ENCODE data around the gene METTL27. TPM values are rescaled to one million over a fixed set of nuclear protein-coding genes. Genes with fewer than 3 reads are reported as not detected.

METTL27 gene
- polyA plus RNA-seq, 1 donor from 2014 or later, result 2.4 TPM

DNA sequence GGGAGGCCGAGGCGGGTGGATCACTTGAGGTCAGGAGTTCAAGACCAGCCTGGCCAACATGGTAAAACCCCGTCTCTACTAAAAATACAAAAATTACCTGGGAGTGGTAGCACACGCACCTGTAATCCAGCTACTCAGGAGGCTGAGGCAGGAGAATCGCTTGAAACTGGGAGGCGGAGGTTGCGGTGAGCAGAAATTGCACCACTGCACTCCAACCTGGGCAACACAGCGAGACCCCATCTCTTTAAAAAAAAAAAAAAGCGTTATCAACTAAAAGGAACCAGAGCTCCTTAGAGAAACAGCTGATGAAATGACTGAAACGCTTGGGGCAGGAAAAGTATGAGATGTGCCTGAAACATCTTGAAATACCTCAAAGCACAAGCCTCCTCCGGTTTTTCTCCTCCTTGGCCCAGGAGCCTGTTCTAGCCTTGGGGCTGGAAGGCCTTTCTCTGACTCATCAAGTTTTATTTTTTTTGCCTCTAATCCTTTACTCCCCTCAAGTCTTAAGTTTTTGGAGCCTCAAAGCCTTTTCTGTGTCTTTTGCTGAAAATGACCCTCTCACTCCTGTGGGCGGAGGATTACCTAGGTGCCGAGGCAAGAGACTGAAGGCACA, 2.6 kb upstream of the METTL27 start:
- H3K36me3 ChIP-seq (ENCODE audit: insufficient read depth, low read length), result no peaks in the 10 kb centered on the region
- no peak overlapping the region for H3K4me2 ChIP-seq (ENCODE audit: low read length)
- no peak overlapping the region for H3K27ac ChIP-seq (ENCODE audit: low read length)

DNA sequence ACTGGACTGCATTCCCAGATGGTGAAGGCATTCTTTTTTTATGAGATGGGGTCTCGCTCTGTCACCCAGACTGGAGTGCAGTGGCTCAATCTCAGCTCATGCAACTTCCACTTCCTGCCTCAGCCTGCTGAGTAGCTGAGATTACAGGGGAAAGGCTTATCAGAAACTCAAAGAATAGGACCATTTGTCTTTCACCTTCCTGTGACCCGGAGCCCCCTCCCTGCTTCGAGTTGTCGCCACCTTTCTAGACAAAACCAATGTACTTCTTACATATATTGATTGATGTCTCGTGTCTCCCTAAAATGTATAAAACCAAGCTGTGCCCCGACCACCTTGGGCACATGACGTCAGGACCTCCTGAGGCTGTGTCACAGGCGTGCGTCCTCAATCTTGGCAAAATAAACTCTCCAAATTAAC, 1.8 kb upstream of the METTL27 start:
- Histone ChIP-seq H3K9me2 (ENCODE audit: insufficient read depth, low read length) (no peaks in the 10 kb centered on the region), H3F3A (ENCODE audit: insufficient read depth, low read length, poor library complexity, severe bottlenecking) (no peaks in the 10 kb centered on the region), H3K9ac (ENCODE audit: low read length) (no peak overlapping the region), H2AFZ (ENCODE audit: low read depth, low read length) (no peak overlapping the region), H3K79me2 (replicated peaks; ENCODE audit: insufficient read depth, low read length) (no peaks in the 10 kb centered on the region), H3K36me3 (ENCODE audit: insufficient read depth, low read length) (no peaks in the 10 kb centered on the region), H4K20me1 (ENCODE audit: insufficient read depth) (no peaks in the 10 kb centered on the region), H3K27me3 (ENCODE audit: insufficient read depth, low read depth, low read length) (no peaks in the 10 kb centered on the region), H3K27ac (ENCODE audit: low read length) (no peak overlapping the region), H3K4me2 (ENCODE audit: low read length) (no peak overlapping the region), H3K4me3 (ENCODE audit: low read length) (no peak overlapping the region), H3K9me3 (ENCODE audit: low read length) (no peaks in the 10 kb centered on the region)
- TF ChIP-seq RAD21 (conservative IDR thresholded peaks at IDR 0.05) (no peak), MXI1 (conservative IDR thresholded peaks at IDR 0.05; ENCODE audit: poor library complexity, severe bottlenecking) (no peak), POLR2AphosphoS5 (IDR thresholded peaks at IDR 0.05) (no peak), SMC3 (conservative IDR thresholded peaks at IDR 0.05; ENCODE audit: poor library complexity) (no peak), EP300 (conservative IDR thresholded peaks at IDR 0.05; ENCODE audit: poor library complexity, severe bottlenecking) (no peak), EZH2 (IDR thresholded peaks at IDR 0.05; ENCODE audit: borderline replicate concordance, insufficient read depth, low read length, poor library complexity, severe bottlenecking) (no peak), TAF1 (IDR thresholded peaks at IDR 0.05; ENCODE audit: low read depth) (no peak)
- TF ChIP-seq, protein P1, sequence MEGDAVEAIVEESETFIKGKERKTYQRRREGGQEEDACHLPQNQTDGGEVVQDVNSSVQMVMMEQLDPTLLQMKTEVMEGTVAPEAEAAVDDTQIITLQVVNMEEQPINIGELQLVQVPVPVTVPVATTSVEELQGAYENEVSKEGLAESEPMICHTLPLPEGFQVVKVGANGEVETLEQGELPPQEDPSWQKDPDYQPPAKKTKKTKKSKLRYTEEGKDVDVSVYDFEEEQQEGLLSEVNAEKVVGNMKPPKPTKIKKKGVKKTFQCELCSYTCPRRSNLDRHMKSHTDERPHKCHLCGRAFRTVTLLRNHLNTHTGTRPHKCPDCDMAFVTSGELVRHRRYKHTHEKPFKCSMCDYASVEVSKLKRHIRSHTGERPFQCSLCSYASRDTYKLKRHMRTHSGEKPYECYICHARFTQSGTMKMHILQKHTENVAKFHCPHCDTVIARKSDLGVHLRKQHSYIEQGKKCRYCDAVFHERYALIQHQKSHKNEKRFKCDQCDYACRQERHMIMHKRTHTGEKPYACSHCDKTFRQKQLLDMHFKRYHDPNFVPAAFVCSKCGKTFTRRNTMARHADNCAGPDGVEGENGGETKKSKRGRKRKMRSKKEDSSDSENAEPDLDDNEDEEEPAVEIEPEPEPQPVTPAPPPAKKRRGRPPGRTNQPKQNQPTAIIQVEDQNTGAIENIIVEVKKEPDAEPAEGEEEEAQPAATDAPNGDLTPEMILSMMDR (IDR thresholded peaks at IDR 0.05; ENCODE audit: poor library complexity, severe bottlenecking), result no peak
- TF ChIP-seq, protein P2, sequence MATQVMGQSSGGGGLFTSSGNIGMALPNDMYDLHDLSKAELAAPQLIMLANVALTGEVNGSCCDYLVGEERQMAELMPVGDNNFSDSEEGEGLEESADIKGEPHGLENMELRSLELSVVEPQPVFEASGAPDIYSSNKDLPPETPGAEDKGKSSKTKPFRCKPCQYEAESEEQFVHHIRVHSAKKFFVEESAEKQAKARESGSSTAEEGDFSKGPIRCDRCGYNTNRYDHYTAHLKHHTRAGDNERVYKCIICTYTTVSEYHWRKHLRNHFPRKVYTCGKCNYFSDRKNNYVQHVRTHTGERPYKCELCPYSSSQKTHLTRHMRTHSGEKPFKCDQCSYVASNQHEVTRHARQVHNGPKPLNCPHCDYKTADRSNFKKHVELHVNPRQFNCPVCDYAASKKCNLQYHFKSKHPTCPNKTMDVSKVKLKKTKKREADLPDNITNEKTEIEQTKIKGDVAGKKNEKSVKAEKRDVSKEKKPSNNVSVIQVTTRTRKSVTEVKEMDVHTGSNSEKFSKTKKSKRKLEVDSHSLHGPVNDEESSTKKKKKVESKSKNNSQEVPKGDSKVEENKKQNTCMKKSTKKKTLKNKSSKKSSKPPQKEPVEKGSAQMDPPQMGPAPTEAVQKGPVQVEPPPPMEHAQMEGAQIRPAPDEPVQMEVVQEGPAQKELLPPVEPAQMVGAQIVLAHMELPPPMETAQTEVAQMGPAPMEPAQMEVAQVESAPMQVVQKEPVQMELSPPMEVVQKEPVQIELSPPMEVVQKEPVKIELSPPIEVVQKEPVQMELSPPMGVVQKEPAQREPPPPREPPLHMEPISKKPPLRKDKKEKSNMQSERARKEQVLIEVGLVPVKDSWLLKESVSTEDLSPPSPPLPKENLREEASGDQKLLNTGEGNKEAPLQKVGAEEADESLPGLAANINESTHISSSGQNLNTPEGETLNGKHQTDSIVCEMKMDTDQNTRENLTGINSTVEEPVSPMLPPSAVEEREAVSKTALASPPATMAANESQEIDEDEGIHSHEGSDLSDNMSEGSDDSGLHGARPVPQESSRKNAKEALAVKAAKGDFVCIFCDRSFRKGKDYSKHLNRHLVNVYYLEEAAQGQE (IDR thresholded peaks at IDR 0.05; ENCODE audit: borderline replicate concordance), result no peak

More for the DNA sequence above, 2.6 kb upstream of the METTL27 start:
- Histone ChIP-seq H4K20me1 (ENCODE audit: insufficient read depth) (no peaks in the 10 kb centered on the region), H3K9me3 (ENCODE audit: low read length) (no peaks in the 10 kb centered on the region), H3K9ac (ENCODE audit: low read length) (no peak overlapping the region), H3K27me3 (ENCODE audit: insufficient read depth, low read depth, low read length) (no peaks in the 10 kb centered on the region), H3K9me2 (ENCODE audit: insufficient read depth, low read length) (no peaks in the 10 kb centered on the region), H3F3A (ENCODE audit: insufficient read depth, low read length, poor library complexity, severe bottlenecking) (no peaks in the 10 kb centered on the region), H2AFZ (ENCODE audit: low read depth, low read length) (no peak overlapping the region), H3K4me3 (ENCODE audit: low read length) (no peak overlapping the region), H3K79me2 (replicated peaks; ENCODE audit: insufficient read depth, low read length) (no peaks in the 10 kb centered on the region)
- no peak for TF ChIP-seq EP300 (conservative IDR thresholded peaks at IDR 0.05; ENCODE audit: poor library complexity, severe bottlenecking)
- no peak for TF ChIP-seq SMC3 (conservative IDR thresholded peaks at IDR 0.05; ENCODE audit: poor library complexity)
- no peak for TF ChIP-seq EZH2 (IDR thresholded peaks at IDR 0.05; ENCODE audit: borderline replicate concordance, insufficient read depth, low read length, poor library complexity, severe bottlenecking)
- no peak for TF ChIP-seq RAD21 (conservative IDR thresholded peaks at IDR 0.05)
- TF ChIP-seq MXI1 (conservative IDR thresholded peaks at IDR 0.05; ENCODE audit: poor library complexity, severe bottlenecking), result no peak

Data from neural cell (in vitro differentiated cells).